ENCODE data around the gene FST.

Gene FST, protein sequence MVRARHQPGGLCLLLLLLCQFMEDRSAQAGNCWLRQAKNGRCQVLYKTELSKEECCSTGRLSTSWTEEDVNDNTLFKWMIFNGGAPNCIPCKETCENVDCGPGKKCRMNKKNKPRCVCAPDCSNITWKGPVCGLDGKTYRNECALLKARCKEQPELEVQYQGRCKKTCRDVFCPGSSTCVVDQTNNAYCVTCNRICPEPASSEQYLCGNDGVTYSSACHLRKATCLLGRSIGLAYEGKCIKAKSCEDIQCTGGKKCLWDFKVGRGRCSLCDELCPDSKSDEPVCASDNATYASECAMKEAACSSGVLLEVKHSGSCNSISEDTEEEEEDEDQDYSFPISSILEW

DNA sequence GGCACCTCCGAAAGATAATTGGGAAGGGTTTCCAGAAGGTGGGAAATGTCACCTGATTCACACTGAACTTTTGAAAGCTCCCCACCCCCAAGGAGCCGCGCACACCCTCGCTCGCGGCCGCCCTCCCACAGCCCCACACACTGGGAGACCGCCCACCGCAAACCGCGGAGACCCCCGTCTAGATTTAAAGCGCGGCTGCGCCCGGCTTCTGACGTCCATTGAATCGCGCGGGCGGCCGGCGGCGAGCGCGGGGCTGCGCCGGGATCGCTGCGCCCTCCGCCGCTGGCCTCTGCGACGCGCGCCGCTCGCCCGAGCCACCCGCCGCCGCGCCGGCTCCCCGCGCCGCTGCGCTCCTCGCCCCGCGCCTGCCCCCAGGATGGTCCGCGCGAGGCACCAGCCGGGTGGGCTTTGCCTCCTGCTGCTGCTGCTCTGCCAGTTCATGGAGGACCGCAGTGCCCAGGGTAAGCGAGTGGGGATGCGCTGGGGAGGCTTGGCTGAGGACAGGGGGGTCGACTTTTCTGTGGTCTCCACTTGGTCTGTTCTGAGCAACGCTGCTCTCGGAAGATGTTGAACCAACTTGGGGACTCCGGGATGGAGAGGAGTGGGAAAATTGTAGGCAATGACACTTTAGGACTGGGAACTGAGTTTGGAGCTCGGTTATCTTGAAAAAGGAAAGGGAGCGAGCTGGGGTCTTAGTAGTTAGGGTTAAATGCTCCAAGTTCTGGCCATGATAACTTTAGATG lies at the start of gene FST:
FST (plus strand) TSS at position 214 of the 743 bp plus-strand sequence; CDS start at position 377, 163 bp downstream.
- peak in 1 of 2 experiments; percentile 38 for DNase-seq

DNA sequence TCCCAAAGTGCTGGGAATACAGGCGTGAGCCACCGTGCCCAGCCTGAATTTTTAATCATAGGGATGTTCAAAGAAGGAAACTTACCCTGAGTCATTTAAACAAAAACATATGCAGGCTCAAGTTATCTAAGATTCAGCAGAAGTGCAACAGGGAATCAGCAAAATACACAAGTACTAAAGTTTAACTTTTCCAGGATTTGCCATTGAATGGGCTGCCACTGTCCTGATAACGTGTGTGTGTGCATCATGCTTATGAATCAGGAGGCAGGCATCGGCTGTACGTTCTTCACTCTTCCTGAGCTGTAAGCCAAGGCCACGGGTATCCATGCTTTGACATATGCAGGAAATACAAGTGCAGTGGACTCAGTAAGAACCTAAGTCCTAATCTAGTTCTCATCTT lies 48.8 kb upstream of the FST start:
- DNase-seq = no peak

DNA sequence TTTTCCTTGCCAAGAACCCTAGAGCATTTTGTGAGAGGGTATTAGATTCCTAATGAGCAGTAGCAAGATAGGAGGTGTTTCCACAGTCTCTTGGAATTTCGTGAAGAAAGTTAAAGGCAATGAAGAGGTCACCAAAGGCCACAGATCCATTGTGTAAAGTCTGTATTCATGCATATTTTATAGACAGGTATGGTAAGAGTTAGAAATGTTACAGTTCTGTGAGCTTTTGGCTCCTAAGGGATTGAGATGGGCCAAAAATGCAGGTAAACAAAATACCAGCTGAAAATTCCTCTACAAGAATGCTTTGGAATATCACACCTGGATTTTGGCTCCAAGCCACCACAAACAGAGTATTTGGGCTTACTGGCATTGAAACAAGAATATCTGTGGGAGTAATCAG lies 47.4 kb upstream of the FST start:
- DNase-seq = no peak

DNA sequence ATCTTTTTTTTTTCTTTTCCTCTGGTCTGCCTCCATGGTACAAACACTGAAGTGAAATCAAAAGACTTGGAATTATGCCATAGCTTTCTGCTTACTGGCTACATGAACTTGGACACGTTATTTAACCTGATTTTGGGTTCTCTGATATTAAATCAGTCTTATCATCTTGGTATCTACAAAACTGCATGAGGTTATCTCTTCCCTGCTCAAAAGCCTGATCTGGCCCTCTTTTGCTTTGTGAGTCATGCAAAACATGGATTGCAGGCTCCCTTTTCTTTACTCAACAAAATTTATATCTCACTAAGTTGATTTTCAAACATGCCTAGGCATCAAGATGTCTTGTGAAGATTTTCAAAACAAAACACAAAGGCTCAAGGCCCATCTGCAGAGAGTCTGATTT lies 45.9 kb upstream of the FST start:
- DNase-seq = no peak

GRCh38 chr5:53436480-53437191 lies 43.8 kb upstream of the FST start:
- DNase-seq = no peak

GRCh38 chr5:53438079-53438478 lies 42.4 kb upstream of the FST start:
- DNase-seq = no peak

GRCh38 chr5:53438486-53439472 lies 41.6 kb upstream of the FST start:
- no peak for DNase-seq

GRCh38 chr5:53442961-53443360 lies 37.5 kb upstream of the FST start:
- no peak for DNase-seq

GRCh38 chr5:53445569-53445968 lies 34.9 kb upstream of the FST start:
- no peak for DNase-seq

DNA sequence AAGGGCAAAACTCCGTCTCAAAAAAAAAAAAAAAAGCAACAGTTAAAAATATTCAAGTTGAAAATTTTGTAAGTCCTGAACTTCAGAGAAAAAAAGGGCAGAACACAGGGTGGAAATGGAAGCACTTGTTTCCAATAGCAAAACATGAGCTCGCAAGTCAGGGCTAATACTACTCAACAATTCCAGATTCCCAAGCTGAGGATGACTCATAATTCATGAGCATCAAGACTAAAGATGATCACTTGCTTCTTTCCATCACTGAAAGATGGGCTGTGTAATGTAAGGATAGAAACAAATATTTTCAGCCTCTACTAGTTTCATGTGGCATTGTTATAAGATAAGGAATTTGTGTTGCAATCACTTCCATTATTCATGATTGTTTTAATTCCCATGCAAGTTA lies 33.5 kb upstream of the FST start:
- no peak for DNase-seq

DNA sequence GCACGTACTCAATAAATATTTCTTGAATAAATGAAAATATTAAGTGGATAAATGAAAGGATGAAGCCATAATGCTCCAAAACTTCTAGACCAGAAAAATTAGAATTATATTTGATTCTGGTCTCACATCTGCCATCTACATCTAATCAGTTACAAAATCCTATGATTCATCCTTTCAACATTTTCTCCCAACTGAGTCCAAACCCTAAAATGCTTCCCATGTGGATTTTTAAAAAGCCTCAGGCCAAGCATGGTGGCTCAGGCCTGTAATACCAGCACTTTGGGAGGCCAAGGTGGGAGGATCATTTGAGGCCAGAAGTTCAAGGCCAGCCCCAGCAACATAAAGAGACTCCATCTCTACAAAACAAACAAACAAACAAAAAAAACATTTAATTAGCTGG lies 31.6 kb upstream of the FST start:
- no peak for DNase-seq

DNA sequence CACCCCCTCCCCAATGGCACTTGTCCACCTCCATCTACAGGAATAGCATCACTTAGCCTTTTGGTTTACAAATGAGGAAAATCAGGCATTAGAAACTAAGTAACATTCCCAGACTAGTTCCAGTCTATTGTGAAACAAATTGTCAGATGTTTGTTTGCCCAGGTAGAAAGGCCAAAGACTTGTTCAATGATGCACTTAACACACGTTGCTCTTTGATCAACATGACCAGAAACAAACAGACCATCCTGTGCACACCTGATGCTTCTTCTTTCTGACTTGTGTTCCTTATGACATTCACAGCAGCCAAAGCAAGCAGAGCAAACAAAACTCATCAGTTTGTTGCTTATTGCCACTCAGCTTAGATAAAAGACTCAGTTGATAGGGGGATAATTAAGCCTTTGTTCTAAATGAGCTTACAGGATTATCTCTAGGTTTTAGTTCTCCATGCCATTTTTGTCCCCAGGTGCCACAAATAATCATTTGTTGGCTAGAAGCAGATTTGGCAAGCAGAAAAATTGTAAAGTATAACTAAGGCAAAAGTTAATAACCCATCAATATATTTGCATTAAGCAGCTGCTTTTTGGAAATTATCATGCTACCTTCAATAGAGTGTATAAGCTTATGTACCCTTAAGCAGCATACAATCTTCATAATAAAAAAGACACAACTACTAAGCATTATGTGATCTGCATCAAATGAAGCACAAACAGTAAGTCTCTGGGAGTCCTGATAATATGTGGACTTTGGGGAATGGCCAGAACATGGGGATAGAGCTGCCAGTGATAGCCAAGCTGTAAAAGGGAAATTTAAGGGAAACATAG lies 26.3 kb upstream of the FST start:
- no peak for DNase-seq

GRCh38 chr5:53454719-53455000 lies 25.8 kb upstream of the FST start:
- no peak for DNase-seq

GRCh38 chr5:53456366-53456765 lies 24.1 kb upstream of the FST start:
- DNase-seq = no peak

- DNase-seq = no peak
These were observed 16.4 kb upstream of the FST start for GRCh38 chr5:53463909-53464621.

- DNase-seq = no peak
These were observed 15.7 kb upstream of the FST start for GRCh38 chr5:53464722-53465121.

DNA sequence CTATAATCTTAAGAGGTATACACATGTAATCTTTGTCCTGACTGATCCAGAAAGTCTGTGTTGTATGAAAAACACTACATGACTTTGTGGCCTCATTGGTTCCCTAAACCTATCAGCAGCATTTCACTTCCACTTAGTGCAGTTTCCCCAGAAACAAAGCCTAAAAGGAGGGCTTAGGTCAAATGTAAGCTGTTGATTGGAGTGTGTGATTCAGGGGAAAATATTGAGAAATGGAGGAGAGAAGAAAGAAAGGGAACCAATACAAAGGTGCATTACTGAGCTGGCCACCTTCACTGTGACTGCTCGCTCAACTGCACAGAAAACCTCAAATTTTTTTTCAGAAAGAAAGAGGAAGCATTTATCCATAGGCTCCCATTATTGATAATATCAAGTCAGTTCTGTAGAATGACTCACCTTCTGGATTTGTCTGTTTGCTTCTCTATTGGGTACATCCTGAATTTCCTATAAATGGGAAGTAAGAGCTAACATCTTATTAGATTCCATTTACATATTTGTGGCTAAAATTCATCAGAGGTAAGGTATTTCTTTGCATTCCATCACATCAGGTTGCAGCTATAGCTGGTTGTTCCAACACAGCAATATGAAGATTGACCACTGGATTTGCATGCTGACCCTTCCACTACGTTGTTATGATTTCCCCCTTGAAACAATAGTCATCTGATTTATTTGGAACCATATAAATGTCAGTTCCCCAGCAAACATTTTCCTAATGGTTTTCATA lies 10.3 kb upstream of the FST start:
- no peak for DNase-seq

GRCh38 chr5:53472279-53472678 lies 8.2 kb upstream of the FST start:
- no peak for DNase-seq

DNA sequence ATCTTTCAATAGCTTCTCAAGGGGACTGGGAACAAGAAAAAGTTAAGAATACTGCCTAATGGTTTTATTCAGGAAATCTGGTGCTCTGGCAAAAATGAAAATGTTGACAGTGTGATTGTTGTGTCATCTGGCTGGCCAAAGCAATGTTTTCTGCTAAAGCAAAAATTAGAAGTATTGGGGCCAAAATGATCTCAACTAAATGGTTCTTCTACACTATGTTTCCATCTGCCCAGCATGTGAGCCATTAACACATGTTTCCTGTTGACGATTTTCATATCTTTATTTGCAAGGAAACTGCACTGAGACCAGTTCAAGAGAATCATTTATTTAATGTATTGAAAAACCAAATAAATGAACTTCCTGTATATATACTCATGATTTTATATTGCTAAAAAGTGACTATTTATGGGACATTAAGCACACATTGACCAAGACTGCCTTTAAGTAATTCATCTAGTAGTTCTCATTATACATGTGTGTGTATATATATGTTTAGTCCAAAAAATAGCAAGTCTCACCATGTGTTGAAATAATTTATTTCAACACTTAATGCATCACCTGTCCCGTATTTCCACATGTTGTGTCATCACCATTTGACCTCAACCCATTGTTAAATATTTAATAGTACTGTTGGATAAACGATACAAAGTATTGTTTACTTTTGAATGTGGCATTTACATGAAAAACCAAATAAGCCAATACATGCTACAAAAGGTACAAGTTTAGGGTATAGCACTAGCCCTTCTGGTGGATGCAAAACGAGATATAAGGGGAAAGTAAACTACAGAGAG lies 7.5 kb upstream of the FST start:
- DNase-seq = no peak

GRCh38 chr5:53473633-53474032 lies 6.8 kb upstream of the FST start:
- DNase-seq = no peak

All from SHP77 (cell line).